HCEC 1CT (cell line): Measurements from ENCODE around the gene SEMA3C.

Experiments
- DNase-seq: peaks from one replicate; pipeline ENCODE4 v3.0.0-alpha.2; 2017

The SEMA3C gene

GRCh38 chr7:80924090-80924489 is 5.2 kb upstream of the SEMA3C start:
- no peak for DNase-seq

GRCh38 chr7:80923211-80923612 is 4.4 kb upstream of the SEMA3C start:
- no peak for DNase-seq

GRCh38 chr7:80922253-80923049 is 3.6 kb upstream of the SEMA3C start:
- no peak for DNase-seq

- no peak for DNase-seq
Observed at GRCh38 chr7:80921130-80921529, 2.3 kb upstream of the SEMA3C start.

GRCh38 chr7:80918399-80918798 is 452 bp downstream of the SEMA3C start:
- peak; percentile 14 for DNase-seq

- DNase-seq = peak; percentile 88
Observed at GRCh38 chr7:80916770-80917741, 1.8 kb downstream of the SEMA3C start.

- no peak for DNase-seq
Observed at GRCh38 chr7:80910228-80910627, 8.6 kb downstream of the SEMA3C start.

GRCh38 chr7:80908360-80908797 is 10.5 kb downstream of the SEMA3C start:
- no peak for DNase-seq

GRCh38 chr7:80907612-80908011 is 11.2 kb downstream of the SEMA3C start:
- DNase-seq = no peak

GRCh38 chr7:80907141-80907601 is 11.7 kb downstream of the SEMA3C start:
- no peak for DNase-seq

- DNase-seq = no peak
Observed at GRCh38 chr7:80905334-80905733, 13.5 kb downstream of the SEMA3C start.

GRCh38 chr7:80902716-80903308 is 16.0 kb downstream of the SEMA3C start:
- no peak for DNase-seq

GRCh38 chr7:80902019-80902418 is 16.8 kb downstream of the SEMA3C start:
- DNase-seq = no peak

- peak; percentile 76 for DNase-seq
Observed at GRCh38 chr7:80900583-80901576, 18.0 kb downstream of the SEMA3C start.

- no peak for DNase-seq
Observed at GRCh38 chr7:80896906-80897598, 21.8 kb downstream of the SEMA3C start.

- DNase-seq = no peak
Observed at GRCh38 chr7:80895056-80895455, 23.8 kb downstream of the SEMA3C start.

GRCh38 chr7:80891259-80891544 is 27.6 kb downstream of the SEMA3C start:
- no peak for DNase-seq

GRCh38 chr7:80890426-80891258 is 28.2 kb downstream of the SEMA3C start:
- no peak for DNase-seq

- no peak for DNase-seq
Observed at GRCh38 chr7:80889525-80889924, 29.3 kb downstream of the SEMA3C start.

- DNase-seq = no peak
Observed at GRCh38 chr7:80885757-80886156, 33.1 kb downstream of the SEMA3C start.
